ENCODE measurements around the gene SAP30BP. TPM values are rescaled to one million over a fixed set of nuclear protein-coding genes. Genes with fewer than 3 reads are reported as not detected.

The SAP30BP gene
- total RNA-seq, 1 experiment from 2014 or later = 52.9 TPM

GRCh38 chr17:75736173-75736835, 69.2 kb downstream of the SAP30BP start:
- peak; percentile 55 for DNase-seq
- no peak overlapping the region for H3K4me3 ChIP-seq (ENCODE audit: insufficient read depth, low read depth, low read length)
- no peaks in the 10 kb centered on the region for H3K36me3 ChIP-seq (replicated peaks; ENCODE audit: control insufficient read depth, insufficient read depth, low read length)
- H3K27me3 ChIP-seq (ENCODE audit: control insufficient read depth, insufficient read depth, low read length) = no peaks in the 10 kb centered on the region

GRCh38 chr17:75737133-75737962, 70.2 kb downstream of the SAP30BP start:
- no peaks in the 10 kb centered on the region for H3K27me3 ChIP-seq (ENCODE audit: control insufficient read depth, insufficient read depth, low read length)
- no peaks in the 10 kb centered on the region for H3K36me3 ChIP-seq (replicated peaks; ENCODE audit: control insufficient read depth, insufficient read depth, low read length)
- no peak overlapping the region for H3K4me3 ChIP-seq (ENCODE audit: insufficient read depth, low read depth, low read length)
- DNase-seq = peak; percentile 63

GRCh38 chr17:75738218-75738802, 71.2 kb downstream of the SAP30BP start:
- Histone ChIP-seq H3K4me3 (ENCODE audit: insufficient read depth, low read depth, low read length) (no peak overlapping the region), H3K36me3 (replicated peaks; ENCODE audit: control insufficient read depth, insufficient read depth, low read length) (no peaks in the 10 kb centered on the region), H3K27me3 (ENCODE audit: control insufficient read depth, insufficient read depth, low read length) (no peaks in the 10 kb centered on the region)
- no peak for DNase-seq

DNA sequence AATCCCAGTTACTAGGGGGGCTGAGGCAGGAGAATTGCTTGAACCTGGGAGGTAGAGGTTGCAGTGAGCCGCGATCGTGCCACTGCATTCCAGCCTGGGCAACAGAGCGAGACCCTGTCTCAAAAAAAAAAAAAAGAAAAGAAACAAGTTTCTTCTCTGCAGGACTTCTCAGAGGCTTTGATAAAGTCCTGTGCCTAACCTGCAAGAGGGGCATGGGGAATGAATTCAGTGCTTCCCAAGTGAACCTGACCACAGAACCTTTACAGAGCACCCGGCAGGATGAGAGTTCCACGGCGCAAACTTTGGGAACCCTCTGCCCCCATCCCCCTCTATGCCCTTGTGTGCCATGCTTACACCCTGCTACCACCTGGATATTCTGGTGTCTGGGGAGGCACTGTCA, 72.0 kb downstream of the SAP30BP start:
- H3K4me3 ChIP-seq (ENCODE audit: insufficient read depth, low read depth, low read length) = no peak overlapping the region
- H3K27me3 ChIP-seq (ENCODE audit: control insufficient read depth, insufficient read depth, low read length) = no peaks in the 10 kb centered on the region
- no peak for DNase-seq
- no peaks in the 10 kb centered on the region for H3K36me3 ChIP-seq (replicated peaks; ENCODE audit: control insufficient read depth, insufficient read depth, low read length)

DNA sequence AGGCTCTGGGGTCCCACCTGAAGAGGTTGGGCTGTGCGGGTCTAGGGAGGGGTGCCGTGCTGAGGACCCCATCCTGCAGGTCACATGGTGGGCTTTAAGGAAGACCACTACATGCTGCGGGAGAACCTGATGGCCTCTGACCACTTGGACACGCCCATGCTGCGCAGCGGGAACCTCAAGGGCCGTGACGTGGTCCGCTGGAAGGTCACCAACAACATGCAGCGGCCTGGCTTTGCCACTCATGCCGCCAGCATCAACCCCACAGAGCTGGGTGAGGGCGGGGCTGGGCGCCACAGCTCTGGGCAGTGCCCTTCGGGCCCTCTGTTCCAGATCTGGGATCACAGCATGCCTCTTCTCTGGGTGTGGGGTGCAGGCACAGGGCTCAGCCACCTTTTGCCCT, 72.7 kb downstream of the SAP30BP start:
- Histone ChIP-seq H3K36me3 (replicated peaks; ENCODE audit: control insufficient read depth, insufficient read depth, low read length) (no peaks in the 10 kb centered on the region), H3K4me3 (ENCODE audit: insufficient read depth, low read depth, low read length) (no peak overlapping the region), H3K27me3 (ENCODE audit: control insufficient read depth, insufficient read depth, low read length) (no peaks in the 10 kb centered on the region)
- no peak for DNase-seq

DNA sequence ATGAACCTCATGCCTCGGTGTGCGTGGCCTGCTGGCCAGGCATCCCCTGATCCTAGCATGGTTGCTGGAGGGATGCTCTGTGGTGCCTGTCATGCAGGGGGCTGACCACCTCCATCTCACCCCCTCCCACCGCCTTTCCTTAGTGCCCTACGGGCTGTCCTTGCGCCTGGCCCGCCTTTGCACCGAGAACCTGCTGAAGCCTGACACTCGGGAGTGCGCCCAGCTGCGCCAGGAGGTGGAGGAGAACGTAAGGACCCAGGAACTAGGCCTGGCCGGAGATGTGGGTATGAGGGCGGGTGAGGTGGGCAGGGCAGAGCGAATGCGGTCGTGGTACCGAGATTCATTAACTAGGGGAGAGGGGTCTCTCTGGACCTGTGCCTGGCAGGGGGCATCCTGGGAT, 73.1 kb downstream of the SAP30BP start:
- Histone ChIP-seq H3K36me3 (replicated peaks; ENCODE audit: control insufficient read depth, insufficient read depth, low read length) (no peaks in the 10 kb centered on the region), H3K4me3 (ENCODE audit: insufficient read depth, low read depth, low read length) (no peak overlapping the region), H3K27me3 (ENCODE audit: control insufficient read depth, insufficient read depth, low read length) (no peaks in the 10 kb centered on the region)
- no peak for DNase-seq

GRCh38 chr17:75740631-75741077, 73.5 kb downstream of the SAP30BP start:
- no peaks in the 10 kb centered on the region for H3K36me3 ChIP-seq (replicated peaks; ENCODE audit: control insufficient read depth, insufficient read depth, low read length)
- peak; percentile 78 for DNase-seq
- H3K4me3 ChIP-seq (ENCODE audit: insufficient read depth, low read depth, low read length) = no peak overlapping the region
- no peaks in the 10 kb centered on the region for H3K27me3 ChIP-seq (ENCODE audit: control insufficient read depth, insufficient read depth, low read length)

DNA sequence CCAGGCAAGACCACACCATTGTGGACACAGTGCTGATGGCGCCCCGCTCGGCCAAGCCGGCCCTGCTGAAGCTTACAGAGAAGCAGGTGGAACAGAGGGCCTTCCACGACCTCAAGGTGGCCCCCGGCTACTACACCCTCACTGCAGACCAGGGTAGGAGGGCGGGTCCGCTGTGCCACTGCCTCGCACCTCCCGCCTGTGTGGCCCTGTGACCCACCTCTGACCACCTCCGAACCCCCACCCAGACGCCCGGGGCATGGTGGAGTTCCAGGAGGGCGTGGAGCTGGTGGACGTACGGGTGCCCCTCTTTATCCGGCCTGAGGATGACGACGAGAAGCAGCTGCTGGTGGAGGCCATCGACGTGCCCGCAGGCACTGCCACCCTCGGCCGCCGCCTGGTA, 75.2 kb downstream of the SAP30BP start:
- H3K27me3 ChIP-seq (ENCODE audit: control insufficient read depth, insufficient read depth, low read length) = no peaks in the 10 kb centered on the region
- no peak overlapping the region for H3K4me3 ChIP-seq (ENCODE audit: insufficient read depth, low read depth, low read length)
- no peak for DNase-seq
- H3K36me3 ChIP-seq (replicated peaks; ENCODE audit: control insufficient read depth, insufficient read depth, low read length) = no peaks in the 10 kb centered on the region

DNA sequence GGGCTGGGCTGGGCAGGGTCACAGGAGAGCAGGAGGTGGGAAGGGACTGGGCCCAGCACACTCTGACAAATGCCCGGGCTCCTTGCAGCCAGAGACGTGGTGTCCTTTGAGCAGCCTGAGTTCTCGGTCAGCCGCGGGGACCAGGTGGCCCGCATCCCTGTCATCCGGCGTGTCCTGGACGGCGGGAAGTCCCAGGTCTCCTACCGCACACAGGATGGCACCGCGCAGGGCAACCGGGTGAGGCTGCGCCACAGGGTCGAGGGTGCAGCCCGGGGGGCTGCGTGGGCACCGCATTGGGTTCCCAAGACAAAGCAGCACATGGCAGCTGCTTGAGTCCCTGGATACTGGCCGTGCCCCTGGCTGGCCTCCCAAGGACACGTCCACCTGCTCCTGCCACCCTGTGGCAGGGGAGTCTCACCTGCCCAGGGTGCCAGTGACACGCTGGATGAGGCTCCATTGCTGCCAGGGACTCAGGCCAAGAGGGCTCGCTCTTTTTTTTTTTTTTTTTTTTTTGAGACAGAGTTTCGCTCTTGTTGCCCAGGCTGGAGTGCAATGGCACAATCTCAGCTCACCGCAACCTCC, 76.6 kb downstream of the SAP30BP start:
- no peaks in the 10 kb centered on the region for H3K27me3 ChIP-seq (ENCODE audit: control insufficient read depth, insufficient read depth, low read length)
- no peak for DNase-seq
- H3K36me3 ChIP-seq (replicated peaks; ENCODE audit: control insufficient read depth, insufficient read depth, low read length) = no peaks in the 10 kb centered on the region
- no peak overlapping the region for H3K4me3 ChIP-seq (ENCODE audit: insufficient read depth, low read depth, low read length)

DNA sequence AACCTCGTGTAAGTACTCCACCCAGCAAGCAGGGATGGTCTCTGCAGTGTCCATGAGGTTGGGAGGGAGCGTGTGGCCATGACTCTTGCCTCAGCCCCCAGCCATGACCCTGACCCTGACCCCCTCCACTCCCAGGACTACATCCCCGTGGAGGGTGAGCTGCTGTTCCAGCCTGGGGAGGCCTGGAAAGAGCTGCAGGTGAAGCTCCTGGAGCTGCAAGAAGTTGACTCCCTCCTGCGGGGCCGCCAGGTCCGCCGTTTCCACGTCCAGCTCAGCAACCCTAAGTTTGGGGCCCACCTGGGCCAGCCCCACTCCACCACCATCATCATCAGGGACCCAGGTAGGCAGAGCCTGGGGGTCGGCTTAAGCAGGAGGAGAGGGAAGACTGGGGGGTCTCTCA, 81.6 kb downstream of the SAP30BP start:
- no peaks in the 10 kb centered on the region for H3K36me3 ChIP-seq (replicated peaks; ENCODE audit: control insufficient read depth, insufficient read depth, low read length)
- DNase-seq = no peak
- no peak overlapping the region for H3K4me3 ChIP-seq (ENCODE audit: insufficient read depth, low read depth, low read length)
- H3K27me3 ChIP-seq (ENCODE audit: control insufficient read depth, insufficient read depth, low read length) = no peaks in the 10 kb centered on the region; the same call in 1 of the 2 replicates

GRCh38 chr17:75749545-75750389, 82.6 kb downstream of the SAP30BP start:
- Histone ChIP-seq H3K27me3 (ENCODE audit: control insufficient read depth, insufficient read depth, low read length) (peaks cover 2% of the 10 kb centered on the region; the same call in 1 of the 2 replicates), H3K4me3 (ENCODE audit: insufficient read depth, low read depth, low read length) (no peak overlapping the region), H3K36me3 (replicated peaks; ENCODE audit: control insufficient read depth, insufficient read depth, low read length) (no peaks in the 10 kb centered on the region)
- DNase-seq = peak; percentile 95

GRCh38 chr17:75750661-75751423, 83.7 kb downstream of the SAP30BP start:
- no peak for DNase-seq
- no peak overlapping the region for H3K4me3 ChIP-seq (ENCODE audit: insufficient read depth, low read depth, low read length)
- no peaks in the 10 kb centered on the region for H3K36me3 ChIP-seq (replicated peaks; ENCODE audit: control insufficient read depth, insufficient read depth, low read length)
- peaks cover 2% of the 10 kb centered on the region; the same call in 1 of the 2 replicates for H3K27me3 ChIP-seq (ENCODE audit: control insufficient read depth, insufficient read depth, low read length)

- Histone ChIP-seq H3K36me3 (replicated peaks; ENCODE audit: control insufficient read depth, insufficient read depth, low read length) (no peaks in the 10 kb centered on the region), H3K27me3 (ENCODE audit: control insufficient read depth, insufficient read depth, low read length) (peaks cover 2% of the 10 kb centered on the region; the same call in 1 of the 2 replicates), H3K4me3 (ENCODE audit: insufficient read depth, low read depth, low read length) (no peak overlapping the region)
- DNase-seq = no peak
Observed at GRCh38 chr17:75751676-75752404, 84.7 kb downstream of the SAP30BP start.

Data from H7 (cell line).